GM23338 (cell line): ENCODE measurements around the gene C2CD3. TPM values are rescaled to one million over a fixed set of nuclear protein-coding genes. Genes with fewer than 3 reads are reported as not detected.

Experiments
- ATAC-seq: fragments of 200-7000 bp; cut with Tn5 transposase; 3 replicates; pipeline ENCODE4 v1.9.1; 2020
- DNase-seq: peaks from one replicate; pipeline ENCODE4 v3.0.0-alpha.2; 2015; ENCODE audit warnings: low spot score
- H2AFZ ChIP-seq: fragments of 200-600 bp; sonication (generic); 2 replicates; pipeline ENCODE4 v1.8.0; 2016; ENCODE audit warnings: antibody characterized with exemption, mild to moderate bottlenecking, moderate library complexity
- H3F3A ChIP-seq: fragments of 200-600 bp; sonication (generic); replicated peaks from 2 replicates; pipeline ENCODE4 v1.8.0; 2017; ENCODE audit warnings: antibody characterized with exemption, mixed run types, low read depth
- H3K27ac ChIP-seq: fragments of 200-600 bp; sonication (generic); 2 replicates; pipeline ENCODE4 v1.6.1; 2016; ENCODE audit warnings: low read depth
- H3K27me3 ChIP-seq: fragments of 200-600 bp; sonication (generic); 2 replicates; pipeline ENCODE4 v1.8.0; 2016; ENCODE audit warnings: mild to moderate bottlenecking, mixed run types, moderate library complexity; ENCODE audit not compliant: insufficient read depth
- H3K36me3 ChIP-seq: fragments of 200-600 bp; sonication (generic); 2 replicates; pipeline ENCODE4 v1.8.0; 2016; ENCODE audit warnings: mild to moderate bottlenecking; ENCODE audit not compliant: insufficient read depth
- H3K4me1 ChIP-seq: fragments of 200-600 bp; sonication (generic); 2 replicates; pipeline ENCODE4 v1.8.0; 2016; ENCODE audit warnings: mild to moderate bottlenecking, moderate library complexity; ENCODE audit not compliant: insufficient read depth
- H3K4me2 ChIP-seq: fragments of 200-600 bp; sonication (generic); 2 replicates; pipeline ENCODE4 v1.7.1; 2017; ENCODE audit warnings: mixed run types
- H3K4me3 ChIP-seq: fragments of 200-600 bp; sonication (generic); 2 replicates; pipeline ENCODE4 v1.6.1; 2016; ENCODE audit warnings: mixed run types
- H3K79me2 ChIP-seq: fragments of 200-600 bp; sonication (generic); replicated peaks from 2 replicates; pipeline ENCODE4 v1.8.0; 2017; ENCODE audit warnings: mild to moderate bottlenecking; ENCODE audit not compliant: insufficient read depth
- H3K9me2 ChIP-seq: fragments of 200-600 bp; sonication (generic); 2 replicates; pipeline ENCODE4 v1.8.0; 2017; ENCODE audit not compliant: insufficient read depth
- H4K20me1 ChIP-seq: fragments of 200-600 bp; sonication (generic); replicated peaks from 2 replicates; pipeline ENCODE4 v1.8.0; 2017; ENCODE audit warnings: mild to moderate bottlenecking; ENCODE audit not compliant: insufficient read depth
- H3K27ac Mint-ChIP-seq: 2 replicates; pipeline ENCODE4 v1.8.0; 2020; ENCODE audit warnings: inconsistent platforms, mild to moderate bottlenecking, moderate library complexity, mixed read lengths
- H3K27me3 Mint-ChIP-seq: 3 replicates; pipeline ENCODE4 v1.8.0; 2022; ENCODE audit warnings: low read depth, mild to moderate bottlenecking, moderate library complexity, mixed read lengths, inconsistent platforms; ENCODE audit not compliant: insufficient read depth, poor library complexity
- H3K36me3 Mint-ChIP-seq: 3 replicates; pipeline ENCODE4 v1.8.0; 2021; ENCODE audit warnings: low read depth, mild to moderate bottlenecking, inconsistent platforms, moderate library complexity, mixed read lengths
- H3K4me1 Mint-ChIP-seq: 3 replicates; pipeline ENCODE4 v1.8.0; 2020; ENCODE audit warnings: mild to moderate bottlenecking, inconsistent platforms, mixed read lengths
- H3K4me3 Mint-ChIP-seq: 3 replicates; pipeline ENCODE4 v1.8.0; 2021; ENCODE audit warnings: moderate library complexity, mild to moderate bottlenecking, inconsistent platforms, mixed read lengths
- H3K9me3 Mint-ChIP-seq: 3 replicates; pipeline ENCODE4 v1.8.0; 2020; ENCODE audit warnings: moderate library complexity, mild to moderate bottlenecking, inconsistent platforms, mixed read lengths
- CREB1 ChIP-seq: fragments of 250-450 bp; sonication (Bioruptor Pico); IDR thresholded peaks from 2 replicates; pipeline ENCODE4 v1.5.0; 2020; ENCODE audit warnings: low read depth, mild to moderate bottlenecking, moderate library complexity
- EZH2 ChIP-seq: fragments of 200-600 bp; sonication (generic); IDR thresholded peaks from one replicate; pipeline ENCODE4 v1.8.0; 2017; ENCODE audit warnings: antibody characterized with exemption, mild to moderate bottlenecking, low read depth; ENCODE audit not compliant: unreplicated experiment
- EZH2phosphoT487 ChIP-seq: fragments of 200-600 bp; sonication (generic); IDR thresholded peaks from one replicate; pipeline ENCODE4 v1.8.1; 2018; ENCODE audit warnings: antibody characterized with exemption; ENCODE audit not compliant: unreplicated experiment
- JUNB ChIP-seq: IDR thresholded peaks from one replicate; pipeline ENCODE4 v1.6.1; 2016; ENCODE audit warnings: antibody characterized with exemption; ENCODE audit not compliant: unreplicated experiment
- NANOG ChIP-seq: IDR thresholded peaks from 2 replicates; pipeline ENCODE4 v1.6.1; 2016; ENCODE audit warnings: antibody characterized with exemption, borderline replicate concordance
- POLR2AphosphoS5 ChIP-seq: IDR thresholded peaks from 2 replicates; pipeline ENCODE4 v1.6.1; 2016; ENCODE audit warnings: antibody characterized with exemption, low read depth
- STAT1 ChIP-seq: IDR thresholded peaks from one replicate; pipeline ENCODE4 v1.6.1; 2016; ENCODE audit warnings: antibody characterized with exemption; ENCODE audit not compliant: unreplicated experiment
- ZNF114 ChIP-seq: fragments of 250-450 bp; sonication (Bioruptor Pico); IDR thresholded peaks from 2 replicates; pipeline ENCODE4 v1.5.0; 2020; ENCODE audit warnings: mild to moderate bottlenecking, moderate library complexity
- ZNF331 ChIP-seq: fragments of 250-450 bp; sonication (Bioruptor Pico); IDR thresholded peaks from 2 replicates; pipeline ENCODE4 v1.5.0; 2020; ENCODE audit warnings: low read depth, mild to moderate bottlenecking, moderate library complexity
- polyA plus RNA-seq: library from polyadenylated mRNA; unstranded; fragments of >200 nt; fragmentation: Nextera tagmentation; extraction: Ambion mirVana; gene quantifications from 2 replicates; pipeline ENCODE4 v1.2.1, GENCODE V29; 2016
- total RNA-seq: library from RNA; depleted of rRNA; stranded (reverse); fragments of >200 nt; shearing (Covaris generic); gene quantifications from 2 replicates; pipeline ENCODE4 v1.2.3, GENCODE V29; 2014
- TF ChIP-seq, protein P1 (sequence below): IDR thresholded peaks from 2 replicates; pipeline ENCODE4 v1.6.1; 2016; ENCODE audit warnings: antibody characterized with exemption
- TF ChIP-seq, protein P2 (sequence below): fragments of 250-450 bp; sonication (Bioruptor Pico); IDR thresholded peaks from 2 replicates; pipeline ENCODE4 v1.5.0; 2020; ENCODE audit warnings: mild to moderate bottlenecking, moderate library complexity
- TF ChIP-seq, protein P3 (sequence below): IDR thresholded peaks from one replicate; pipeline ENCODE4 v1.6.1; 2018; ENCODE audit warnings: antibody characterized with exemption; ENCODE audit not compliant: unreplicated experiment
- TF ChIP-seq, protein P4 (sequence below), 2 experiments: fragments of 200-600 bp in 1 of 2; sonication (generic) in 1 of 2; conservative IDR thresholded peaks; 2 replicates each; pipeline versions ENCODE4 v1.5.1 to v1.6.1; 2016 to 2017; ENCODE audit warnings: antibody characterized with exemption in 2 of 2, low read depth in 2 of 2, mild to moderate bottlenecking in 2 of 2, moderate library complexity in 1 of 2

C2CD3 gene
- total and polyA plus RNA-seq, 2 experiments from 2014 or later: 15.5 to 29.5 TPM

- TF ChIP-seq, protein P1, sequence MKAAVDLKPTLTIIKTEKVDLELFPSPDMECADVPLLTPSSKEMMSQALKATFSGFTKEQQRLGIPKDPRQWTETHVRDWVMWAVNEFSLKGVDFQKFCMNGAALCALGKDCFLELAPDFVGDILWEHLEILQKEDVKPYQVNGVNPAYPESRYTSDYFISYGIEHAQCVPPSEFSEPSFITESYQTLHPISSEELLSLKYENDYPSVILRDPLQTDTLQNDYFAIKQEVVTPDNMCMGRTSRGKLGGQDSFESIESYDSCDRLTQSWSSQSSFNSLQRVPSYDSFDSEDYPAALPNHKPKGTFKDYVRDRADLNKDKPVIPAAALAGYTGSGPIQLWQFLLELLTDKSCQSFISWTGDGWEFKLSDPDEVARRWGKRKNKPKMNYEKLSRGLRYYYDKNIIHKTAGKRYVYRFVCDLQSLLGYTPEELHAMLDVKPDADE: no peak
- TF ChIP-seq STAT1 (no peak), POLR2AphosphoS5 (no peak), CREB1 (CRISPR knock-in tag) (no peak), JUNB (no peak), ZNF114 (CRISPR knock-in tag) (no peak), NANOG (no peak), EZH2 (no peak), ZNF331 (CRISPR knock-in tag) (no peak), EZH2phosphoT487 (no peak)
- TF ChIP-seq, protein P2, sequence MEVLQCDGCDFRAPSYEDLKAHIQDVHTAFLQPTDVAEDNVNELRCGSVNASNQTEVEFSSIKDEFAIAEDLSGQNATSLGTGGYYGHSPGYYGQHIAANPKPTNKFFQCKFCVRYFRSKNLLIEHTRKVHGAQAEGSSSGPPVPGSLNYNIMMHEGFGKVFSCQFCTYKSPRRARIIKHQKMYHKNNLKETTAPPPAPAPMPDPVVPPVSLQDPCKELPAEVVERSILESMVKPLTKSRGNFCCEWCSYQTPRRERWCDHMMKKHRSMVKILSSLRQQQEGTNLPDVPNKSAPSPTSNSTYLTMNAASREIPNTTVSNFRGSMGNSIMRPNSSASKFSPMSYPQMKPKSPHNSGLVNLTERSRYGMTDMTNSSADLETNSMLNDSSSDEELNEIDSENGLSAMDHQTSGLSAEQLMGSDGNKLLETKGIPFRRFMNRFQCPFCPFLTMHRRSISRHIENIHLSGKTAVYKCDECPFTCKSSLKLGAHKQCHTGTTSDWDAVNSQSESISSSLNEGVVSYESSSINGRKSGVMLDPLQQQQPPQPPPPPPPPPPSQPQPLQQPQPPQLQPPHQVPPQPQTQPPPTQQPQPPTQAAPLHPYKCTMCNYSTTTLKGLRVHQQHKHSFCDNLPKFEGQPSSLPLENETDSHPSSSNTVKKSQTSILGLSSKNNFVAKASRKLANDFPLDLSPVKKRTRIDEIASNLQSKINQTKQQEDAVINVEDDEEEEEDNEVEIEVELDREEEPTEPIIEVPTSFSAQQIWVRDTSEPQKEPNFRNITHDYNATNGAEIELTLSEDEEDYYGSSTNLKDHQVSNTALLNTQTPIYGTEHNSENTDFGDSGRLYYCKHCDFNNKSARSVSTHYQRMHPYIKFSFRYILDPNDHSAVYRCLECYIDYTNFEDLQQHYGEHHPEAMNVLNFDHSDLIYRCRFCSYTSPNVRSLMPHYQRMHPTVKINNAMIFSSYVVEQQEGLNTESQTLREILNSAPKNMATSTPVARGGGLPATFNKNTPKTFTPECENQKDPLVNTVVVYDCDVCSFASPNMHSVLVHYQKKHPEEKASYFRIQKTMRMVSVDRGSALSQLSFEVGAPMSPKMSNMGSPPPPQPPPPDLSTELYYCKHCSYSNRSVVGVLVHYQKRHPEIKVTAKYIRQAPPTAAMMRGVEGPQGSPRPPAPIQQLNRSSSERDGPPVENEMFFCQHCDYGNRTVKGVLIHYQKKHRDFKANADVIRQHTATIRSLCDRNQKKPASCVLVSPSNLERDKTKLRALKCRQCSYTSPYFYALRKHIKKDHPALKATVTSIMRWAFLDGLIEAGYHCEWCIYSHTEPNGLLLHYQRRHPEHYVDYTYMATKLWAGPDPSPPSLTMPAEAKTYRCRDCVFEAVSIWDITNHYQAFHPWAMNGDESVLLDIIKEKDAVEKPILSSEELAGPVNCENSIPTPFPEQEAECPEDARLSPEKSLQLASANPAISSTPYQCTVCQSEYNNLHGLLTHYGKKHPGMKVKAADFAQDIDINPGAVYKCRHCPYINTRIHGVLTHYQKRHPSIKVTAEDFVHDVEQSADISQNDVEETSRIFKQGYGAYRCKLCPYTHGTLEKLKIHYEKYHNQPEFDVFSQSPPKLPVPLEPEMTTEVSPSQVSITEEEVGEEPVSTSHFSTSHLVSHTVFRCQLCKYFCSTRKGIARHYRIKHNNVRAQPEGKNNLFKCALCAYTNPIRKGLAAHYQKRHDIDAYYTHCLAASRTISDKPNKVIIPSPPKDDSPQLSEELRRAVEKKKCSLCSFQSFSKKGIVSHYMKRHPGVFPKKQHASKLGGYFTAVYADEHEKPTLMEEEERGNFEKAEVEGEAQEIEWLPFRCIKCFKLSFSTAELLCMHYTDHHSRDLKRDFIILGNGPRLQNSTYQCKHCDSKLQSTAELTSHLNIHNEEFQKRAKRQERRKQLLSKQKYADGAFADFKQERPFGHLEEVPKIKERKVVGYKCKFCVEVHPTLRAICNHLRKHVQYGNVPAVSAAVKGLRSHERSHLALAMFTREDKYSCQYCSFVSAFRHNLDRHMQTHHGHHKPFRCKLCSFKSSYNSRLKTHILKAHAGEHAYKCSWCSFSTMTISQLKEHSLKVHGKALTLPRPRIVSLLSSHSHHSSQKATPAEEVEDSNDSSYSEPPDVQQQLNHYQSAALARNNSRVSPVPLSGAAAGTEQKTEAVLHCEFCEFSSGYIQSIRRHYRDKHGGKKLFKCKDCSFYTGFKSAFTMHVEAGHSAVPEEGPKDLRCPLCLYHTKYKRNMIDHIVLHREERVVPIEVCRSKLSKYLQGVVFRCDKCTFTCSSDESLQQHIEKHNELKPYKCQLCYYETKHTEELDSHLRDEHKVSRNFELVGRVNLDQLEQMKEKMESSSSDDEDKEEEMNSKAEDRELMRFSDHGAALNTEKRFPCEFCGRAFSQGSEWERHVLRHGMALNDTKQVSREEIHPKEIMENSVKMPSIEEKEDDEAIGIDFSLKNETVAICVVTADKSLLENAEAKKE (CRISPR knock-in tag): no peak
- TF ChIP-seq, protein P3, sequence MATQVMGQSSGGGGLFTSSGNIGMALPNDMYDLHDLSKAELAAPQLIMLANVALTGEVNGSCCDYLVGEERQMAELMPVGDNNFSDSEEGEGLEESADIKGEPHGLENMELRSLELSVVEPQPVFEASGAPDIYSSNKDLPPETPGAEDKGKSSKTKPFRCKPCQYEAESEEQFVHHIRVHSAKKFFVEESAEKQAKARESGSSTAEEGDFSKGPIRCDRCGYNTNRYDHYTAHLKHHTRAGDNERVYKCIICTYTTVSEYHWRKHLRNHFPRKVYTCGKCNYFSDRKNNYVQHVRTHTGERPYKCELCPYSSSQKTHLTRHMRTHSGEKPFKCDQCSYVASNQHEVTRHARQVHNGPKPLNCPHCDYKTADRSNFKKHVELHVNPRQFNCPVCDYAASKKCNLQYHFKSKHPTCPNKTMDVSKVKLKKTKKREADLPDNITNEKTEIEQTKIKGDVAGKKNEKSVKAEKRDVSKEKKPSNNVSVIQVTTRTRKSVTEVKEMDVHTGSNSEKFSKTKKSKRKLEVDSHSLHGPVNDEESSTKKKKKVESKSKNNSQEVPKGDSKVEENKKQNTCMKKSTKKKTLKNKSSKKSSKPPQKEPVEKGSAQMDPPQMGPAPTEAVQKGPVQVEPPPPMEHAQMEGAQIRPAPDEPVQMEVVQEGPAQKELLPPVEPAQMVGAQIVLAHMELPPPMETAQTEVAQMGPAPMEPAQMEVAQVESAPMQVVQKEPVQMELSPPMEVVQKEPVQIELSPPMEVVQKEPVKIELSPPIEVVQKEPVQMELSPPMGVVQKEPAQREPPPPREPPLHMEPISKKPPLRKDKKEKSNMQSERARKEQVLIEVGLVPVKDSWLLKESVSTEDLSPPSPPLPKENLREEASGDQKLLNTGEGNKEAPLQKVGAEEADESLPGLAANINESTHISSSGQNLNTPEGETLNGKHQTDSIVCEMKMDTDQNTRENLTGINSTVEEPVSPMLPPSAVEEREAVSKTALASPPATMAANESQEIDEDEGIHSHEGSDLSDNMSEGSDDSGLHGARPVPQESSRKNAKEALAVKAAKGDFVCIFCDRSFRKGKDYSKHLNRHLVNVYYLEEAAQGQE: no peak
- TF ChIP-seq, protein P4, sequence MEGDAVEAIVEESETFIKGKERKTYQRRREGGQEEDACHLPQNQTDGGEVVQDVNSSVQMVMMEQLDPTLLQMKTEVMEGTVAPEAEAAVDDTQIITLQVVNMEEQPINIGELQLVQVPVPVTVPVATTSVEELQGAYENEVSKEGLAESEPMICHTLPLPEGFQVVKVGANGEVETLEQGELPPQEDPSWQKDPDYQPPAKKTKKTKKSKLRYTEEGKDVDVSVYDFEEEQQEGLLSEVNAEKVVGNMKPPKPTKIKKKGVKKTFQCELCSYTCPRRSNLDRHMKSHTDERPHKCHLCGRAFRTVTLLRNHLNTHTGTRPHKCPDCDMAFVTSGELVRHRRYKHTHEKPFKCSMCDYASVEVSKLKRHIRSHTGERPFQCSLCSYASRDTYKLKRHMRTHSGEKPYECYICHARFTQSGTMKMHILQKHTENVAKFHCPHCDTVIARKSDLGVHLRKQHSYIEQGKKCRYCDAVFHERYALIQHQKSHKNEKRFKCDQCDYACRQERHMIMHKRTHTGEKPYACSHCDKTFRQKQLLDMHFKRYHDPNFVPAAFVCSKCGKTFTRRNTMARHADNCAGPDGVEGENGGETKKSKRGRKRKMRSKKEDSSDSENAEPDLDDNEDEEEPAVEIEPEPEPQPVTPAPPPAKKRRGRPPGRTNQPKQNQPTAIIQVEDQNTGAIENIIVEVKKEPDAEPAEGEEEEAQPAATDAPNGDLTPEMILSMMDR (conservative IDR thresholded peaks at IDR 0.05; ENCODE audit: low read depth in 2 of 2): no peak
- H3K9me3 Mint-ChIP-seq: no peaks in the 10 kb centered on the region
- H3K4me3 Mint-ChIP-seq: no peak overlapping the region
- Histone ChIP-seq H3K36me3 (no peaks in the 10 kb centered on the region), H3K4me2 (no peak overlapping the region), H4K20me1 (0 out of 2 replicates have a peak, but pooled peaks cover 3% of the 10 kb centered on the region), H3K4me3 (no peak overlapping the region), H3K9me2 (no peaks in the 10 kb centered on the region), H2AFZ (no peak overlapping the region), H3K27ac (no peak overlapping the region), H3F3A (no peaks in the 10 kb centered on the region), H3K4me1 (no peaks in the 10 kb centered on the region), H3K27me3 (no peaks in the 10 kb centered on the region), H3K79me2 (no peaks in the 10 kb centered on the region)
- peaks cover 5% of the 10 kb centered on the region for H3K4me1 Mint-ChIP-seq
- peaks cover 9% of the 10 kb centered on the region for H3K36me3 Mint-ChIP-seq
- H3K27me3 Mint-ChIP-seq: no peaks in the 10 kb centered on the region
- DNase-seq (no peak), ATAC-seq (no peak)
- H3K27ac Mint-ChIP-seq: no peak overlapping the region
These were observed 35.9 kb upstream of the C2CD3 start for GRCh38 chr11:74206746-74207145.
